GM12865 (cell line): Measurements from ENCODE around the gene KRTAP5-4.
A peak's percentile ranks its signal among the peaks of the same experiment; 100 is the strongest.

Source experiments
- DNase-seq: peaks from one replicate; pipeline ENCODE4 v3.0.0; 2010; ENCODE audit warnings: low read depth
- H3K4me3 ChIP-seq: 2 replicates; pipeline ENCODE4 v1.5.1; 2011; ENCODE audit warnings: mild to moderate bottlenecking, low read depth, low read length, control low read depth
- TF ChIP-seq, protein P1 (sequence below): IDR thresholded peaks from 2 replicates; pipeline ENCODE4 v1.5.1; 2011; ENCODE audit warnings: low read length, control low read depth, low read depth, inconsistent platforms; ENCODE audit not compliant: insufficient read depth; ENCODE audit errors: missing control alignments

KRTAP5-4 gene

DNA sequence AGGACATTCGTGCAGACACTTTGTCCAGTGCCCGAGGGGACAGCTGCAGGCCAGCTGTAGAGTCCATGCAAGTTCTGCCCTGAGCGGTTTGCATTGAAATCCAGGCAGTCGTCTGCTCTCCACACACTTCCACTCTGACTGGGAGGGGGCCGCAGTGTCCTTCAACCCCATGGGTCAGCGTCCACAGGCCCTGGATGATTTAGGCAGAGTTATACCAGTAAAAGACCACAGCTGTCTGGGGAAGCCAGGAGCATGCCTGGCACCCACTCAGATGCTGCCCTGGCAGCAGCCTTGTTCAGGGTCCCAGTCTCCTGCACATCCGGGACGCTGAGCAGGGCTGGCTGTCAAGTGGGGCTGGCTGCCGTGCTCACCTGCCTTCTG lies 34.1 kb upstream of the KRTAP5-4 start:
- no peak for DNase-seq
- no peak overlapping the region for H3K4me3 ChIP-seq
- TF ChIP-seq, protein P1, sequence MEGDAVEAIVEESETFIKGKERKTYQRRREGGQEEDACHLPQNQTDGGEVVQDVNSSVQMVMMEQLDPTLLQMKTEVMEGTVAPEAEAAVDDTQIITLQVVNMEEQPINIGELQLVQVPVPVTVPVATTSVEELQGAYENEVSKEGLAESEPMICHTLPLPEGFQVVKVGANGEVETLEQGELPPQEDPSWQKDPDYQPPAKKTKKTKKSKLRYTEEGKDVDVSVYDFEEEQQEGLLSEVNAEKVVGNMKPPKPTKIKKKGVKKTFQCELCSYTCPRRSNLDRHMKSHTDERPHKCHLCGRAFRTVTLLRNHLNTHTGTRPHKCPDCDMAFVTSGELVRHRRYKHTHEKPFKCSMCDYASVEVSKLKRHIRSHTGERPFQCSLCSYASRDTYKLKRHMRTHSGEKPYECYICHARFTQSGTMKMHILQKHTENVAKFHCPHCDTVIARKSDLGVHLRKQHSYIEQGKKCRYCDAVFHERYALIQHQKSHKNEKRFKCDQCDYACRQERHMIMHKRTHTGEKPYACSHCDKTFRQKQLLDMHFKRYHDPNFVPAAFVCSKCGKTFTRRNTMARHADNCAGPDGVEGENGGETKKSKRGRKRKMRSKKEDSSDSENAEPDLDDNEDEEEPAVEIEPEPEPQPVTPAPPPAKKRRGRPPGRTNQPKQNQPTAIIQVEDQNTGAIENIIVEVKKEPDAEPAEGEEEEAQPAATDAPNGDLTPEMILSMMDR = no peak

DNA sequence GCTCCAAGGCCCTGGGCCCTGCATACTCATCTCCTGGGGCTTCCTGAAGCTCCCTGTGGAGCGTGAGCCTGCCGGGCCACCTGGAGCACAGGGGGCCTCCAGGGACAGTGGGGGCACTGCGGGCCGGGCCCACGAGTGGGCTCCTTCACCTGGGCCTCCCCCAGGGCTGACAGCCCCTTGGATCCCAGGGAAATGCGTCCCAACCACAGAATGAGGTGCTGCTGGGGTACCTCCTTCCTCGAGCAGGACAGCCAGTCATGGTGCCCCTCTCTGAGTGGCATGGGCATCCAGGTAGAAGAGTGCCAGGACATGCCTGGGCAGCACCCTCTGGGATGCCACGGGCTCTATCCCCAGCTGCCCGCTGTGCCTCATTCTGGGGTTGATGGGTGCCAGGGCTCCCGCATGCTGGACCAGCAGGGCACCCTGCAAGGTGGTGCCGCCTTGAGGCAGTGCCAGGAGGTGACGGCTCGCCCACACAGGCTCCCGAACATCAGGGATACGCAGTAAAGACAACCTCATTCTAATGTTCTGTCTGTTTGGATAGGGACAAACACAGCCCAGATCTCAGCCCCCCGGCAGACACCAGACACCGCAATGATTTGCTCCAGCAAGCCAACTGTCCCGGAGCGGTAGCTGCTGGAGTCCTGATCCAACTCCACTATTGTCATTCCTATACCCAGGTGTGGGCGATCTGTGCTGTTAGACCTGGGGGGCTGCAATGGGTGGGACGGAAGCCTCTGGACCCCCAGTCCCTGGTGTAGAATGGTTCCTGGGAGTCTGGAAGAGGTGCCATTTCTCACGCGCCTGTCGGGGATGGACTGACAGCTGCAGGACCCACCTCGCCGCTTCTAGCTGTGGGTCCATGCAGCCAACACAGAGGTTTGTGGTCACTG lies 33.5 kb upstream of the KRTAP5-4 start:
- no peak for DNase-seq
- H3K4me3 ChIP-seq = no peak overlapping the region
- TF ChIP-seq, protein P1 = no peak

DNA sequence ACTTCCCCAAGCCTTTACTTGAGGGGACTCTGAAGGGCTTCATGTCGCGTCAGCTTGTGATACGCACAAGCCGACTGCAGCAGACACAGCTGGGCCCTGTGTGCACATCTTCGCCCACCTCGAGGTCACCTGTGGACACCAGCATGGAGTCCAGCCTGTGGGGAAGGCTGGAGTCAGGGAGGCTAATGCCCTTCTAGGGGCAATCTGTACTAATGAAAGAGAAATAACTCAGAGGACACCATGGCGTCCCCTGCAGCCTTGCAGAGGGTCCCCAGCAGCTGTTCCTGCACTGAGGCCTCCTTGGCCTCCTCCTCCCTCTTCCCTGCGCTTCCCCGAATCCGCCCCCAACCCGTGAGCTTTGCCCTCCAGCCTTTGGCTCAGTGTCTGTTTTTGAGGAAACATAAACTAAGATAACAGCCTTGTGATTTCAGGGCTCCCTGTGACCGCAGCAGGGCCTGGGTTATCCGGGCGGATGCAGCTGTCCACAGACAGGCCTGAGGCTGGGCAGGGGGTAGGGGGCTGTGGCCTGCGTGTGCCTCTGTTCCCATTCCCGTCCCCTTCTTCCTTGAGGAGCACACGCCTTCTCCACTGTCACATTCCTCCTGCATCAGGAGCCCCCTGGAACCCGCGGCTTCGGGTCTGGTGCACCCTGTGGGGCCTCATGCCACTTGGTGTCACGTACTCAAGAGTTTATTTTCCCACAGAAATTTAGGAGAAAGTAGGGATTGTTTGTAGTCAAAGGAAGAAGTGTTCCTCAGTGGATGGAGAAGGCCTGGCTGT lies 32.6 kb upstream of the KRTAP5-4 start:
- H3K4me3 ChIP-seq = no peak overlapping the region
- no peak for DNase-seq
- TF ChIP-seq, protein P1 = no peak

DNA sequence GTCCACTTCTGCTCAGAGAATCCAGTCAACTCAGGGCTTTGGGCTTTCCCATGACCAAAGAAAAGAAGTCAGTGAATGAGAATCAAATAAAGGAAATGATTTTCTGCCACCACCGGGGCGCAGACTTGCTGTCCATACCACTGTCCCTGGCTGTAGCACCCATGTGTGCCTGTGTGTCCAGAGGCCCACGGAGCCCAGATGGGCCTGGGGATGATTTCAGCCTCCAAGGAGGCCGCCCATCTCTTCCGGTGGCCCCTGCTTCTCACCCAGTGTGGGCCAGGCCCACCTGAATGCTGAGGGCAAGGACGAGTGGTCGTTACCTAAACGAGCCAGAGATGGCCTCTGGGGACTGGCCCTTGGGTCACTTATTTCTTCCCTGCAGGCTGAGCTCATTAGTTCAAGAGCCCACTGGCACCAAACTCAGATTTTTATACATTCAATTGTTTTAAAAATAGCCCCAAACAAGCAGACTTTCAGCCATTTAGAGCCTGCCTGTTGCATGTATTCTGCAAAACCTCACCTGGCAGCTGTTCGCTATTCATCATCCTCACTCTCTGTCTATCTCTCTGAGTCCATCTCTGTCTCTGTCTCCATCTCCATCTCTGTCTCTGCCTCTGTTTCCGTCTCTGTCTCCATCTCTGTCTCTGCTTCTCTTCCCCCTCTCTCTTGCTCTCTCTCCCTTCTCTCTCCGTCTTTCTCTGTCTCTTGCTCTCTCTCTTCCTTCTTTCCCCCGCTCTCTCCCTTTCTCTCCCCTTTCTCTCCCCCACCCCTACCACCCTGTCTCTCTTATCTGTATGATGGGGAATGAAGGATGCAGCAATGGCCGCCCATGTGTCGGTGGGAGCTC lies 31.8 kb upstream of the KRTAP5-4 start:
- no peak overlapping the region for H3K4me3 ChIP-seq
- TF ChIP-seq, protein P1 = no peak
- no peak for DNase-seq

- no peak overlapping the region for H3K4me3 ChIP-seq
- DNase-seq = peak; percentile 54
- TF ChIP-seq, protein P1 = peak; percentile 85
Measured at GRCh38 chr11:1652771-1653540, 31.0 kb upstream of the KRTAP5-4 start.

DNA sequence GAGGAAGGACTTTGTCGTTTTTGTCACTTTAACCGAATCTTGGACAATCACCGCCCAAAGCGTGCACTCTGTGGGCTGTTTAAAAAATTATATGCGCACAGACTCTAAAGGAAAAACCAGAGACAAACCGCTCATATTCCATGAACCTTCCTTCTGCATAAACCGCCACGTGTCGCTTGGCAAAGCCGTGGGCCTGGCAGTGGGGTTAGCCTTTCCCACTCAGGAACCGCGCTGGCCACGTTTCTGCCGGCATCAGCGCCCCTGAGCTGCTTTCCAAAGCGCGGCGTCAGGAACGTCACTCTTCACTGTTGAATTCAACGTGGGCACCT lies 30.5 kb upstream of the KRTAP5-4 start:
- TF ChIP-seq, protein P1 = no peak
- H3K4me3 ChIP-seq = no peak overlapping the region
- DNase-seq = no peak
